PFSK-1 (cell line): Measurements from ENCODE around the gene CASZ1.

Experiments
- POLR2AphosphoS5 ChIP-seq: IDR thresholded peaks from 2 replicates; pipeline ENCODE4 v1.6.1; 2012; ENCODE audit warnings: low read depth, mild to moderate bottlenecking, control low read depth, low read length, moderate library complexity
- TF ChIP-seq, protein P1 (sequence below), 2 experiments: IDR thresholded peaks; 2 replicates each; pipeline versions ENCODE4 v1.6.1 to v1.8.0; 2011 to 2012; ENCODE audit warnings: low read depth in 2 of 2, low read length in 2 of 2, control low read depth in 1 of 2, inconsistent platforms in 1 of 2, mild to moderate bottlenecking in 1 of 2, moderate library complexity in 1 of 2; ENCODE audit not compliant: insufficient read depth in 1 of 2

DNA sequence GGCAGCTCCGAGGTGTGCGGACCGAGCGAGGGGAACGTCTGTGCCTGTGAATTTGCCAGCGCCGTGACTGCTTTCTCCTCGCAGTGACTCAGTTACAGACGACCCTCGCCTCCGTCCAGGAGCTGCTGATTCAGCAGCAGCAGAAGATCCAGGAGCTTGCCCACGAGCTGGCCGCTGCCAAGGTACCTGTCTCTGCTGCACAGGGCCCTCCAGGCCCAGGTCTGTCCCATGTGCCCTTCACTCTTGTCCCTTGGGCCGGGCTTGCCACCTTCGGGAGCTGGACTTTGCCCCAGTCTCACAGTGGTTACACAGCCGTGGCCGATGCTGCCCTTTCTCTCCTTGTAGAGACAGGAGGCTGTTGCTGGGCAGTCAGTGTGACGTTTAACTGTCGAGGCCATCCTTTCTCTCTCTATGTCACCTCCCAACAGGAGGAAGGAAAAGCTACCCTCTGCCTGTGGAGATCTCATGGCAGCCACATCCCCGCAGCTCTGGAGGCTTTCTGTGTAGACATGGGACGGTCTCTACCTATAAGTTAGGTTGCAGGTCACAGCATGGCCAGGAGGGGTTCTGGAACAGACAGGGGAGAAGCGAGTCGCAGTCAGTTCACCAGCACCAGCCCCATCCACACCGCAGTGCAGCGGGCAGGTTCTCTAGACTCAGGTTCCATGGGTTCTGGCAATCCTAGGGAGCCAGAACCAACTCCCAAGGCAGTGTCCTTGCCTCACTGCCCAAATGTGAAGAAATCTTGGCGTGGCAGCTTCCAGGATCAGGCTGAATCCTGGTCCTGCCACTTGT lies 172.0 kb downstream of the CASZ1 start:
- no peak for TF ChIP-seq POLR2AphosphoS5
- TF ChIP-seq, protein P1, sequence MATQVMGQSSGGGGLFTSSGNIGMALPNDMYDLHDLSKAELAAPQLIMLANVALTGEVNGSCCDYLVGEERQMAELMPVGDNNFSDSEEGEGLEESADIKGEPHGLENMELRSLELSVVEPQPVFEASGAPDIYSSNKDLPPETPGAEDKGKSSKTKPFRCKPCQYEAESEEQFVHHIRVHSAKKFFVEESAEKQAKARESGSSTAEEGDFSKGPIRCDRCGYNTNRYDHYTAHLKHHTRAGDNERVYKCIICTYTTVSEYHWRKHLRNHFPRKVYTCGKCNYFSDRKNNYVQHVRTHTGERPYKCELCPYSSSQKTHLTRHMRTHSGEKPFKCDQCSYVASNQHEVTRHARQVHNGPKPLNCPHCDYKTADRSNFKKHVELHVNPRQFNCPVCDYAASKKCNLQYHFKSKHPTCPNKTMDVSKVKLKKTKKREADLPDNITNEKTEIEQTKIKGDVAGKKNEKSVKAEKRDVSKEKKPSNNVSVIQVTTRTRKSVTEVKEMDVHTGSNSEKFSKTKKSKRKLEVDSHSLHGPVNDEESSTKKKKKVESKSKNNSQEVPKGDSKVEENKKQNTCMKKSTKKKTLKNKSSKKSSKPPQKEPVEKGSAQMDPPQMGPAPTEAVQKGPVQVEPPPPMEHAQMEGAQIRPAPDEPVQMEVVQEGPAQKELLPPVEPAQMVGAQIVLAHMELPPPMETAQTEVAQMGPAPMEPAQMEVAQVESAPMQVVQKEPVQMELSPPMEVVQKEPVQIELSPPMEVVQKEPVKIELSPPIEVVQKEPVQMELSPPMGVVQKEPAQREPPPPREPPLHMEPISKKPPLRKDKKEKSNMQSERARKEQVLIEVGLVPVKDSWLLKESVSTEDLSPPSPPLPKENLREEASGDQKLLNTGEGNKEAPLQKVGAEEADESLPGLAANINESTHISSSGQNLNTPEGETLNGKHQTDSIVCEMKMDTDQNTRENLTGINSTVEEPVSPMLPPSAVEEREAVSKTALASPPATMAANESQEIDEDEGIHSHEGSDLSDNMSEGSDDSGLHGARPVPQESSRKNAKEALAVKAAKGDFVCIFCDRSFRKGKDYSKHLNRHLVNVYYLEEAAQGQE (IDR thresholded peaks at IDR 0.05; ENCODE audit: insufficient read depth in 1 of 2, low read depth in 2 of 2, low read length in 2 of 2), result no peak
